PC-3 (cell line): ENCODE results near the gene CHST11. TPM values are rescaled to one million over a fixed set of nuclear protein-coding genes. Genes with fewer than 3 reads are reported as not detected.

Source experiments
- ATAC-seq: fragments of 200-7000 bp; cut with Tn5 transposase; 2 replicates; pipeline ENCODE4 v1.9.1; 2020; ENCODE audit warnings: mild to moderate bottlenecking, moderate library complexity
- BruUV-seq: library from RNA; stranded (reverse); fragments of 400-500 nt; replicated peaks from 2 replicates; lab custom pipeline; 2021; lab: Mats Ljungman, UMichigan
- CTCF ChIA-PET: fragments of 300-600 bp; sonication (Branson Sonifier 250); formaldehyde crosslinking; loops from one replicate; lab custom pipeline; 2022; ENCODE audit warnings: antibody characterized with exemption; lab: Charles Lee
- POLR2A ChIA-PET: fragments of 300-600 bp; sonication (Branson Sonifier 250); formaldehyde crosslinking; loops from one replicate; lab custom pipeline; 2022; ENCODE audit warnings: antibody characterized with exemption; ENCODE audit not compliant: unreplicated experiment; lab: Charles Lee
- DNase-seq: peaks from one replicate; pipeline ENCODE4 v3.0.0-alpha.2; 2015
- H2AFZ ChIP-seq: fragments of 300-600 bp; sonication (generic); 2 replicates; pipeline ENCODE4 v1.6.0; 2016; ENCODE audit warnings: antibody characterized with exemption, low read length
- H3F3A ChIP-seq: fragments of 300-600 bp; sonication (generic); one replicate; pipeline ENCODE4 v1.6.0; 2017; ENCODE audit warnings: antibody characterized with exemption, low read length, control low read depth, mild to moderate bottlenecking; ENCODE audit not compliant: unreplicated experiment
- H3K27ac ChIP-seq: fragments of 300-600 bp; sonication (generic); 2 replicates; pipeline ENCODE4 v1.5.1; 2016; ENCODE audit warnings: mild to moderate bottlenecking, low read length
- H3K27me3 ChIP-seq: fragments of 300-600 bp; sonication (generic); 2 replicates; pipeline ENCODE4 v1.6.1; 2016; ENCODE audit warnings: low read length, mixed read lengths
- H3K36me3 ChIP-seq: fragments of 300-600 bp; sonication (generic); 2 replicates; pipeline ENCODE4 v1.6.1; 2016; ENCODE audit warnings: low read depth, mixed run types, low read length, mixed read lengths
- H3K4me1 ChIP-seq: fragments of 300-600 bp; sonication (generic); 2 replicates; pipeline ENCODE4 v1.5.1; 2016; ENCODE audit warnings: low read length; ENCODE audit not compliant: insufficient read depth
- H3K4me2 ChIP-seq: fragments of 300-600 bp; sonication (generic); 2 replicates; pipeline ENCODE4 v1.6.0; 2016; ENCODE audit warnings: low read length
- H3K4me3 ChIP-seq: fragments of 300-600 bp; sonication (generic); 2 replicates; pipeline ENCODE4 v1.5.1; 2016; ENCODE audit warnings: mild to moderate bottlenecking, low read length, mixed read lengths
- H3K79me2 ChIP-seq: fragments of 300-600 bp; sonication (generic); 2 replicates; pipeline ENCODE4 v1.6.1; 2017; ENCODE audit warnings: low read length, mixed read lengths
- H3K9ac ChIP-seq: fragments of 300-600 bp; sonication (generic); 2 replicates; pipeline ENCODE4 v1.6.0; 2016; ENCODE audit warnings: mild to moderate bottlenecking, low read length
- H3K9me2 ChIP-seq: fragments of 300-600 bp; sonication (generic); replicated peaks from 2 replicates; pipeline ENCODE4 v1.6.1; 2016; ENCODE audit warnings: mixed run types, low read length, mixed read lengths
- H3K9me3 ChIP-seq: fragments of 300-600 bp; sonication (generic); 2 replicates; pipeline ENCODE4 v1.6.1; 2016; ENCODE audit warnings: low read length, mixed read lengths
- H4K20me1 ChIP-seq: fragments of 300-600 bp; sonication (generic); 2 replicates; pipeline ENCODE4 v1.6.1; 2016; ENCODE audit warnings: low read length, mixed read lengths
- CTCF ChIP-seq: fragments of 300-600 bp; sonication (generic); conservative IDR thresholded peaks from 2 replicates; pipeline ENCODE4 v1.5.1; 2017; ENCODE audit warnings: antibody characterized with exemption, low read depth, mild to moderate bottlenecking, low read length
- EZH2 ChIP-seq: fragments of 300-600 bp; sonication (generic); IDR thresholded peaks from one replicate; pipeline ENCODE4 v1.6.1; 2017; ENCODE audit warnings: antibody characterized with exemption, mild to moderate bottlenecking, low read length; ENCODE audit not compliant: unreplicated experiment
- EZH2phosphoT487 ChIP-seq: fragments of 300-600 bp; sonication (generic); IDR thresholded peaks from 2 replicates; pipeline ENCODE4 v1.6.1; 2018; ENCODE audit warnings: mild to moderate bottlenecking, antibody characterized with exemption, low read length, borderline replicate concordance
- intact Hi-C: fragments of 100-400 bp; cut with micrococcal nuclease; formaldehyde crosslinking; loops from 2 replicates; pipeline ENCODE4 v1.9.0; 2023
- total RNA-seq: library from RNA; depleted of rRNA; stranded (reverse); fragments of >200 nt; gene quantifications from 2 replicates; pipeline ENCODE4 v1.2.3, GENCODE V29; 2014

Gene CHST11
- total RNA-seq, 1 experiment from 2014 or later = 53.5 TPM

GRCh38 chr12:104596134-104596799 lies 139.5 kb downstream of the CHST11 start:
- POLR2A ChIA-PET = interaction anchor here (0.6 kb wide), 1 partner anchor 408 kb away, joined by 12 read pairs; no protein-coding TSS in a partner anchor
- Histone ChIP-seq H3K9me2 (no peaks in the 10 kb centered on the region), H4K20me1 (no peaks in the 10 kb centered on the region), H3K27me3 (no peaks in the 10 kb centered on the region), H3K4me3 (no peak overlapping the region), H3F3A (no peaks in the 10 kb centered on the region), H3K36me3 (no peaks in the 10 kb centered on the region), H3K27ac (no peak overlapping the region), H3K79me2 (peaks cover 22% of the 10 kb centered on the region; the same call in 1 of the 2 replicates), H3K9me3 (no peaks in the 10 kb centered on the region), H3K9ac (no peak overlapping the region), H3K4me2 (no peak overlapping the region), H3K4me1 (peaks cover 20% of the 10 kb centered on the region), H2AFZ (no peak overlapping the region)
- CTCF ChIA-PET = interaction anchor here (0.5 kb wide), 1 partner anchor 20 kb away, joined by 7 read pairs; no protein-coding TSS in a partner anchor
- ATAC-seq (no peak), DNase-seq (no peak)
- TF ChIP-seq EZH2 (no peak), CTCF (no peak), EZH2phosphoT487 (no peak)
- intact Hi-C loops = no loop called here
- no TSS peak for BruUV-seq

GRCh38 chr12:104596898-104597843 lies 140.4 kb downstream of the CHST11 start:
- CTCF ChIA-PET = no interaction called here
- Histone ChIP-seq H3K4me3 (no peak overlapping the region), H3K27ac (no peak overlapping the region)

More at GRCh38 chr12:104596898-104597843, 140.4 kb downstream of the CHST11 start:
- no peak overlapping the region for H2AFZ ChIP-seq
- no peaks in the 10 kb centered on the region for H3K9me2 ChIP-seq
- H3F3A ChIP-seq = no peaks in the 10 kb centered on the region
- intact Hi-C loops = no loop called here
- no peaks in the 10 kb centered on the region for H4K20me1 ChIP-seq
- DNase-seq = peak; percentile 25
- no TSS peak for BruUV-seq
- peaks cover 19% of the 10 kb centered on the region; the same call in 1 of the 2 replicates for H3K79me2 ChIP-seq
- H3K9me3 ChIP-seq = no peaks in the 10 kb centered on the region
- peaks cover 16% of the 10 kb centered on the region for H3K4me1 ChIP-seq
- no peaks in the 10 kb centered on the region for H3K36me3 ChIP-seq
- TF ChIP-seq EZH2phosphoT487 = no peak
- TF ChIP-seq CTCF = no peak
- TF ChIP-seq EZH2 = no peak
- no peak overlapping the region for H3K9ac ChIP-seq
- no peak for ATAC-seq
- H3K27me3 ChIP-seq = no peaks in the 10 kb centered on the region
- 0 out of 2 replicates have a peak overlapping the region, but pooled peaks have one; percentile 4 for H3K4me2 ChIP-seq
- POLR2A ChIA-PET = interaction anchor here (0.6 kb wide), 1 partner anchor 409 kb away, joined by 12 read pairs; no protein-coding TSS in a partner anchor
